ENCODE measurements around the gene LPP. TPM values are rescaled to one million over a fixed set of nuclear protein-coding genes. Genes with fewer than 3 reads are reported as not detected.

LPP gene
- total RNA-seq, 4 donors from 2014 or later = 45.9 to 81.1 (median 63.0) TPM

DNA sequence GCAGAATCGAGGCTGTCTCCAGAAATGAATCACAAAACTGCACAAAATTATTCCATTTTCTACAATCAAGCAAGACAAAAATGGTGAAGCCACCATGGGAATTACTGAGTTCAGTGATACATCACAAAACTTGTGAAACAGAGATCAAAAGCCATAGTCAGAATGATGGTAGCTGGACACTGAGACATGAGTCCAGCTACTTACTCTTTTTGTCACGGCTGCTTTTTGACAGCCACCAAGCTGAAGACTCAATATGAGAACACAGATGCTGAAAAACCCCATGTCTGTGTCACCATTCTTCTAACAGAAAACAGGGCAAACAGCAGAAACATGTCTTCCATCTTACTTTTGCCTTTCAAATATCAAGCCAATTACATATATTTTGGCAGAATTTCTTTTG is 237.6 kb downstream of the LPP start:
- no peak overlapping the region for H3K4me3 ChIP-seq (ENCODE audit: low read depth, poor library complexity, severe bottlenecking)
- intact Hi-C loops (cut with DNase I; ENCODE audit: low total_unique reads) = no loop called here
- TF ChIP-seq POLR2A (IDR thresholded peaks at IDR 0.05) = no peak
- DNase-seq (ENCODE audit: low spot score in 2 of 2) = no peak
- WGBS, 2 donors = 82 to 93% methylated on average over 2 of the region's 2 CpGs

DNA sequence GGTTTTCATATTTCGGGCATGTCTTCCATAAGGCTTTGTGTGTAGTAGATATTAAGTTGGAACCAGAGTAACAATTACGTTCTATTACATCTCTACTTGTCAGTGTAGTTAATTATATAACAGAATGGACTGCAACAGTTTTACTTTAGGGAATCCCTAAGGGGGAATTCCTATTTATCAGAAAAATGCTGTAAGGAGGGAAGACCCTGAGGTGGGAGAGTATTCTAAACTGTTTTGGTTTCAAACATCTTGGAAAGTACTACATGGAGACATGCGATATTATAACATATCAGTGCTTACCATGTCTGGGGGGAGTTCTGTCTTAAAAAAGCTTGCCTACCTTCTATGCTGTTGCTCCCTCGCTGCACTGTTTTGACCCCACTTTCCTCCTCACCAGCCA is 238.1 kb downstream of the LPP start:
- intact Hi-C loops (cut with DNase I; ENCODE audit: low total_unique reads) = no loop called here
- WGBS, 2 donors = 91 to 96% methylated on average over 4 of the region's 4 CpGs
- H3K4me3 ChIP-seq (ENCODE audit: low read depth, poor library complexity, severe bottlenecking) = no peak overlapping the region
- DNase-seq (ENCODE audit: low spot score in 2 of 2) = no peak
- TF ChIP-seq, protein P1, sequence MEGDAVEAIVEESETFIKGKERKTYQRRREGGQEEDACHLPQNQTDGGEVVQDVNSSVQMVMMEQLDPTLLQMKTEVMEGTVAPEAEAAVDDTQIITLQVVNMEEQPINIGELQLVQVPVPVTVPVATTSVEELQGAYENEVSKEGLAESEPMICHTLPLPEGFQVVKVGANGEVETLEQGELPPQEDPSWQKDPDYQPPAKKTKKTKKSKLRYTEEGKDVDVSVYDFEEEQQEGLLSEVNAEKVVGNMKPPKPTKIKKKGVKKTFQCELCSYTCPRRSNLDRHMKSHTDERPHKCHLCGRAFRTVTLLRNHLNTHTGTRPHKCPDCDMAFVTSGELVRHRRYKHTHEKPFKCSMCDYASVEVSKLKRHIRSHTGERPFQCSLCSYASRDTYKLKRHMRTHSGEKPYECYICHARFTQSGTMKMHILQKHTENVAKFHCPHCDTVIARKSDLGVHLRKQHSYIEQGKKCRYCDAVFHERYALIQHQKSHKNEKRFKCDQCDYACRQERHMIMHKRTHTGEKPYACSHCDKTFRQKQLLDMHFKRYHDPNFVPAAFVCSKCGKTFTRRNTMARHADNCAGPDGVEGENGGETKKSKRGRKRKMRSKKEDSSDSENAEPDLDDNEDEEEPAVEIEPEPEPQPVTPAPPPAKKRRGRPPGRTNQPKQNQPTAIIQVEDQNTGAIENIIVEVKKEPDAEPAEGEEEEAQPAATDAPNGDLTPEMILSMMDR (IDR thresholded peaks at IDR 0.05) = no peak
- no peak for TF ChIP-seq POLR2A (IDR thresholded peaks at IDR 0.05)

DNA sequence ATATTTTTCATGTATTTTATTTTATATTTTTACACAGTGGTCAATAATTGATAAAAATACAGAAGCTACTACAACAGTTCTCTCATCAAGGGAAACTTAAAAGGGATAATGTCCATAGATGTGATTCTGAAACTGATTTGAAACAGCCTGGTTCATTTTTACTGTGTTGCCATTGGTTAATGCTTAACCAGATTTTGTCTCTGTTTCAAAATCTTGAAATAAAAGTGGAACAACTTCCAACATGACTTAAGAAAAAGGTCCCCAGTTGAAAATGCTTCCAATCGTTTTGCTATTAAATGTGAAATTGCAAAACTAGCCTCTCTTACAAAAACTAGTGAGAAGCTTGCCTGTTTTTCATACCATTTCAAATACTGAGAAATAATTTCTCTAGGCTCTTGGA is 240.7 kb downstream of the LPP start:
- WGBS, 2 donors = 52 to 56% methylated on average over 1 of the region's 1 CpG
- DNase-seq (ENCODE audit: low spot score in 2 of 2) = no peak
- no peak overlapping the region for H3K4me3 ChIP-seq (ENCODE audit: low read depth, poor library complexity, severe bottlenecking)
- no peak for TF ChIP-seq POLR2A (IDR thresholded peaks at IDR 0.05)
- TF ChIP-seq, protein P1 (IDR thresholded peaks at IDR 0.05) = no peak
- intact Hi-C loops (cut with DNase I; ENCODE audit: low total_unique reads) = no loop called here

DNA sequence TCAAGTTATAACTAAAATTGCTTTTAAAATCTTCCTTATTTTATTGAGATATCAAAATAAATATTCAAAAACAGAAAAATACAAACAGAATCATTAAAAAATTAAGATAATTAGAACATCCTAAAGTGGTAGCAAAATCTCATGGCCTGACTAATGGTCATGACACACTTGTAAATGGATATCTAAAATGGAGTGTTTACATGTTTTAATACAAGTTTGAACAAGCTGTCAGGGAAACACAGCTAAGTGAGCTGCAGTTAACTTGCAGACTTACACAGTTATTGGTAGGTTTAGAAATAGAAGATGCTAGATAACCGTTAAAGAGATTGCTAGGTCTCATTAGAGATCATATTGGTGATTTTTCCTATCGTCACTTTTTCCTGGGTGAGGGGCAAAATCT is 242.3 kb downstream of the LPP start:
- WGBS, 2 donors = 72 to 78% methylated on average over 2 of the region's 2 CpGs
- intact Hi-C loops (cut with DNase I; ENCODE audit: low total_unique reads) = no loop called here
- no peak for DNase-seq (ENCODE audit: low spot score in 2 of 2)
- H3K4me3 ChIP-seq (ENCODE audit: low read depth, poor library complexity, severe bottlenecking) = no peak overlapping the region
- TF ChIP-seq, protein P1 (IDR thresholded peaks at IDR 0.05) = no peak
- TF ChIP-seq POLR2A (IDR thresholded peaks at IDR 0.05) = no peak

DNA sequence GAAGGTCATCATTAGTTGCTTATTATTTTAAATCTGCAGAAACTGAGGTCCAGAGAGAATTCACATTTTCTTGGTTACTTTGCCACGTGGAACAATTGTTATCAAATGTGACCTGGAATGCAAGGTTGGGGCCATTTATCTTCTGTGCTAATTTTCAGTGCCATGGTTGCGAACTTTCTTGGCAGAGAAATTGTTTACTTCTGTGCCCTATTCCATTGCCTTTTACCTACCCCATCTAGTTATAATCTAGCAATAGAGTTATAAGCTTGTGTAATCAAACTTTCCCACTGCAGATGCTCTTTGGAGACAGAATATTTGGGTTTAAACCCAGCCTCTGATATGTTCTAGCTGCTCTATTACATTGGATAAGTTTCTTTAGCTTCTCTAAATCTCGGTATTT is 242.9 kb downstream of the LPP start:
- no peak for DNase-seq (ENCODE audit: low spot score in 2 of 2)
- H3K4me3 ChIP-seq (ENCODE audit: low read depth, poor library complexity, severe bottlenecking) = no peak overlapping the region
- 63 to 68% methylated on average over 3 of the region's 3 CpGs for WGBS, 2 donors
- intact Hi-C loops (cut with DNase I; ENCODE audit: low total_unique reads) = no loop called here
- no peak for TF ChIP-seq POLR2A (IDR thresholded peaks at IDR 0.05)
- TF ChIP-seq, protein P1 (IDR thresholded peaks at IDR 0.05) = no peak

DNA sequence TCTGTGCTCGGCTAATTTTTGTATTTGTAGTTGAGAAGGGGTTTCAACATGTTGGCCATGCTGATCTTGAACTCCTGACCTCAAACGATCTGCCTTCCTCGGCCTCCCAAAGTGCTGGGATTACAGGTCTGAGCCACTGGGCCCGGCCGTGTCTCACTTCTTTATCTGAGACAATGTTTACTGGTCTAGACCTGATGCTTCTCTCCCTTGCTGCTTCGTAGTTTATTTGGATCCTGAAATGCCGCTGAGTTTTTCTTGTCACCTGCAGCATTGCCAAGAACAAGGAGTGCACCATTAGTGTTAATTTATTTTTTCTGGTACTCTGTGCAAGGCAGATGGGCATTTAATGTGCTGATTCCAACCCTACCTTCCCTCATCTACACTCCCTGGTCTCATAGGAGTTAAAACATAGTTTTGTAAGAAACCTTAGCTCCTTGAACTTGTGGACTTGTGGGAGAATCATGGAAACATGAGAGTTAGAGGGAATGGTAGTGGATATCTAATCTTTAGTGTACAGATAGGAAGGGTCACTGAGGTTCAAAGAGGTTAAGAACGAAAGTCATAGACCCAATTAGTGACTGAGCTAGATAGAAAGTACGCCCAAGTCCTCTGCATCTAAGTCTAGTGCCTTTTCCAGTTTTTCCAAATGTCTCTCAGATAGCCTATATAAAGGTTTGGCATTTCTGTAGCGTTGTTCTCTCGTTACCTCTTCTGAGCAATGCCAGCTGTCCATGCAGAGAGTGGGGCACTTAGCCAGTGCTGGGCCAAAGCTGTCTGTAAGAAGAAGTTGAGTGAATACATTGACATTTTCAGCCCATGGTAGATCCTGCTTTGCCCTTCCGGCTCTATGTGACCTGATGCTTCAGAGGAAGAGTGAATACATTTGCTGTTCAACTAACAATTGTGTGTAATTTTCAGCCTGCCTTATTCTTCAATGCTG is 244.1 kb downstream of the LPP start:
- DNase-seq (ENCODE audit: low spot score in 2 of 2) = no peak
- 93 to 96% methylated on average over 12 of the region's 12 CpGs for WGBS, 2 donors
- no peak for TF ChIP-seq POLR2A (IDR thresholded peaks at IDR 0.05)
- TF ChIP-seq, protein P1 (IDR thresholded peaks at IDR 0.05) = no peak
- intact Hi-C loops (cut with DNase I; ENCODE audit: low total_unique reads) = no loop called here
- no peak overlapping the region for H3K4me3 ChIP-seq (ENCODE audit: low read depth, poor library complexity, severe bottlenecking)
